GM12878 (cell line): ENCODE measurements around the gene SACM1L. TPM values are rescaled to one million over a fixed set of nuclear protein-coding genes. Genes with fewer than 3 reads are reported as not detected.
"Not testable (repeated sequence)": the region's sequence is repeated elsewhere in the genome, so short reads cannot be mapped to it uniquely, and the experiment has no call there.

Experiments
- ATAC-seq: fragments of 200-7000 bp; cut with Tn5 transposase; 3 replicates; pipeline ENCODE4 v1.9.1; 2020; ENCODE audit warnings: mild to moderate bottlenecking, moderate library complexity
- BruUV-seq: library from RNA; stranded (reverse); fragments of 400-500 nt; replicated peaks from 2 replicates; lab custom pipeline; 2021; lab: Mats Ljungman, UMichigan
- CTCF ChIA-PET: fragments of 300-600 bp; sonication (Branson Sonifier 250); formaldehyde crosslinking; extraction: SDS; loops from one replicate; lab custom pipeline; 2021; ENCODE audit warnings: inconsistent platforms; lab: Yijun Ruan, JAX
- POLR2A ChIA-PET: fragments of 350-600 bp; formaldehyde crosslinking; extraction: SDS; loops from one replicate; lab custom pipeline; 2021; ENCODE audit warnings: inconsistent platforms; lab: Charles Lee
- RAD21 ChIA-PET: fragments of 300-600 bp; sonication (Branson Sonifier 250); formaldehyde crosslinking; loops from one replicate; lab custom pipeline; 2023; ENCODE audit warnings: antibody characterized with exemption; ENCODE audit not compliant: unreplicated experiment; lab: Charles Lee
- SMC1A ChIA-PET: fragments of 300-600 bp; sonication (Branson Sonifier 250); formaldehyde crosslinking; loops from one replicate; lab custom pipeline; 2023; ENCODE audit not compliant: unreplicated experiment, uncharacterized antibody; lab: Charles Lee
- DNase-seq: peaks from one replicate; pipeline ENCODE4 v3.0.0-alpha.2; 2011; ENCODE audit warnings: low read depth, low spot score
- FAIRE-seq: peaks from 3 replicates; lab custom pipeline; 2011; peaks lifted over from hg19 to GRCh38; lab: Jason Lieb, UNC
- H2AFZ ChIP-seq: 2 replicates; pipeline ENCODE4 v1.6.0; 2011; ENCODE audit warnings: low read depth, low read length, control low read depth; ENCODE audit not compliant: control insufficient read depth
- H3K27ac ChIP-seq: 2 replicates; pipeline ENCODE4 v1.5.1; 2011; ENCODE audit warnings: control low read depth; ENCODE audit not compliant: control insufficient read depth, insufficient read depth
- H3K27me3 ChIP-seq, 2 experiments: replicated peaks in 1 of 2; 2 replicates each; pipeline versions ENCODE4 v1.6.0 to v1.6.1; 2011; ENCODE audit warnings: low read length in 1 of 2; ENCODE audit not compliant: control insufficient read depth in 2 of 2, insufficient read depth in 2 of 2
- H3K36me3 ChIP-seq, 2 experiments: 2 replicates each; pipeline ENCODE4 v1.5.1; 2011; ENCODE audit warnings: low read length in 1 of 2; ENCODE audit not compliant: control insufficient read depth in 2 of 2, insufficient read depth in 2 of 2
- H3K4me1 ChIP-seq: 2 replicates; pipeline ENCODE4 v1.6.1; 2011; ENCODE audit warnings: mild to moderate bottlenecking, low read length, moderate library complexity, mixed read lengths; ENCODE audit not compliant: control insufficient read depth, insufficient read depth
- H3K4me2 ChIP-seq: 2 replicates; pipeline ENCODE4 v1.6.0; 2011; ENCODE audit warnings: control low read depth; ENCODE audit not compliant: control insufficient read depth, insufficient read depth
- H3K4me3 ChIP-seq: fragments of 200-600 bp; sonication (generic); 2 replicates; pipeline ENCODE4 v1.5.1; 2016
- H3K79me2 ChIP-seq: 2 replicates; pipeline ENCODE4 v1.6.0; 2011; ENCODE audit warnings: low read length; ENCODE audit not compliant: control insufficient read depth, insufficient read depth
- H3K9ac ChIP-seq: 2 replicates; pipeline ENCODE4 v1.8.0; 2011; ENCODE audit warnings: low read length, control low read depth, mixed read lengths; ENCODE audit not compliant: control insufficient read depth, insufficient read depth
- H3K9me3 ChIP-seq: replicated peaks from 3 replicates; pipeline ENCODE4 v1.5.1; 2011; ENCODE audit warnings: mild to moderate bottlenecking, low read length; ENCODE audit not compliant: control insufficient read depth, insufficient read depth
- H4K20me1 ChIP-seq: 2 replicates; pipeline ENCODE4 v1.6.0; 2011; ENCODE audit not compliant: control insufficient read depth, insufficient read depth
- MYC ChIP-seq: IDR thresholded peaks from 2 replicates; pipeline ENCODE4 v1.6.1; 2011; ENCODE audit warnings: mild to moderate bottlenecking, low read length, moderate library complexity, inconsistent platforms; ENCODE audit not compliant: insufficient read depth, insufficient replicate concordance, insufficient read length, severe bottlenecking
- RAD51 ChIP-seq: fragments of 450-650 bp; IDR thresholded peaks from 2 replicates; pipeline ENCODE4 v1.6.1; 2016; ENCODE audit warnings: moderate library complexity, mild to moderate bottlenecking, inconsistent platforms
- RB1 ChIP-seq: fragments of 450-650 bp; formaldehyde crosslinking; IDR thresholded peaks from 2 replicates; pipeline ENCODE4 v1.6.1; 2017; ENCODE audit warnings: mild to moderate bottlenecking, borderline replicate concordance
- WGBS: methylation state at CpG from one replicate; pipeline ENCODE4 v1.1.6; 2016; ENCODE audit warnings: low lambda C conversion rate; ENCODE audit not compliant: insufficient replicate concordance, insufficient coverage; ENCODE audit errors: missing lambda C conversion rate; 5-methylcytosine and 5-hydroxymethylcytosine counted together
- in situ Hi-C: fragments of 300-500 bp; cut with MboI; formaldehyde crosslinking; loops from 9 replicates; pipeline ENCODE4 v1.14.3; 2018; ENCODE audit warnings: mixed read lengths
- intact Hi-C: fragments of 100-400 bp; cut with micrococcal nuclease; formaldehyde crosslinking; loops from one replicate; pipeline ENCODE4 v1.14.2; 2022; ENCODE audit not compliant: unreplicated experiment
- polyA plus RNA-seq, 11 experiments: library from polyadenylated mRNA; depleted of rRNA in 4 of 11; unstranded in 6 of 11; stranded (reverse) in 5 of 11; fragments of >200 nt; fragmentation: Nextera tagmentation in 4 of 11; fragmentation: Illumina TruSeq in 1 of 11; extraction: Ambion mirVana in 4 of 11; extraction: Trizol in 1 of 11; gene quantifications; 1 replicate in 1 of 11; 2 replicates in 10 of 11; pipeline versions ENCODE4 v1.2.1 to v1.2.3, GENCODE V29; 2011 to 2016; ENCODE audit warnings: inconsistent platforms in 2 of 11, missing spikeins in 2 of 11, low read depth in 1 of 11
- total RNA-seq, 4 experiments: library from RNA; depleted of rRNA in 3 of 4; stranded (reverse); fragments of >200 nt in 3 of 4; fragmentation: Illumina TruSeq in 1 of 4; extraction: Trizol in 1 of 4; gene quantifications; 2 replicates each; pipeline versions ENCODE4 v1.2.1 to v1.2.3, GENCODE V29; 2013 to 2021
- TF ChIP-seq, protein P1 (sequence below): IDR thresholded peaks from 2 replicates; pipeline ENCODE4 v1.6.1; 2012; ENCODE audit warnings: improper control_type of control experiment, low read depth, low read length; ENCODE audit not compliant: insufficient replicate concordance

Gene SACM1L
- total and polyA plus RNA-seq, 10 of the 15 experiments (the other 5 are each of a cell fraction or from before 2014, with no cell fraction given): 16.5 to 48.3 (median 28.9) TPM

DNA sequence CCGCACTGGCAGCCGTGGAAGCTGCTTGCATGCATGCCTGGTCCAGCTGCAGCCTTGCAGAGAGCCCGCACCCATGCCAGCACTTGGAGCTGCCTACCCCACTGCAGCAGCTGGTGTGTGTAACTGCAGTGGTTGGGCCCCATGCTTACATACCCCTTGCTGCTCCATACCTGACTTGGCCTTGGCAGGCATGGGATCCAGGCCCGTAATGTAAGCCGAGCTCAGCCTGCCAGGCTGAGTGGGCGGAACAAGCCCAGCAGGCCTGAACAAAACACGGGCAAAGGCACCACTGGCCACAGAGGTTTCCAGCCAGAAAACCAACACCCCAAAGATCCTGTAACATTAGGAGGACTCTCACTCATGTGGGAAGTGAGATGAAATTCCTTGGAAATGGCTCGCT lies 58.9 kb downstream of the SACM1L start:
- WGBS: 97% methylated on average over 8 of the region's 8 CpGs
- in situ Hi-C loops (no loop called here), intact Hi-C loops (no loop called here)
- no peak overlapping the region for H3K9ac ChIP-seq
- no peaks in the 10 kb centered on the region; the same call in 2 of the 3 replicates for H3K9me3 ChIP-seq
- H3K4me1 ChIP-seq: no peaks in the 10 kb centered on the region
- H3K36me3 ChIP-seq: peaks cover 8 to 14% of the 10 kb centered on the region in 2 experiments
- CTCF ChIA-PET: interaction anchor here (0.7 to 1.6 kb wide), 3 partner anchors 12 to 181 kb away, joined by 3 to 7 read pairs (median 4); no protein-coding TSS in a partner anchor
- no peak overlapping the region for H3K4me3 ChIP-seq
- H2AFZ ChIP-seq: no peak overlapping the region
- BruUV-seq: no TSS peak
- no peak for DNase-seq
- RAD21 ChIA-PET: interaction anchor here (1.1 kb wide), 1 partner anchor 328 kb away, joined by 3 read pairs; no protein-coding TSS in a partner anchor
- no peak for TF ChIP-seq RB1
- TF ChIP-seq RAD51: no peak
- TF ChIP-seq MYC: no peak
- TF ChIP-seq, protein P1, sequence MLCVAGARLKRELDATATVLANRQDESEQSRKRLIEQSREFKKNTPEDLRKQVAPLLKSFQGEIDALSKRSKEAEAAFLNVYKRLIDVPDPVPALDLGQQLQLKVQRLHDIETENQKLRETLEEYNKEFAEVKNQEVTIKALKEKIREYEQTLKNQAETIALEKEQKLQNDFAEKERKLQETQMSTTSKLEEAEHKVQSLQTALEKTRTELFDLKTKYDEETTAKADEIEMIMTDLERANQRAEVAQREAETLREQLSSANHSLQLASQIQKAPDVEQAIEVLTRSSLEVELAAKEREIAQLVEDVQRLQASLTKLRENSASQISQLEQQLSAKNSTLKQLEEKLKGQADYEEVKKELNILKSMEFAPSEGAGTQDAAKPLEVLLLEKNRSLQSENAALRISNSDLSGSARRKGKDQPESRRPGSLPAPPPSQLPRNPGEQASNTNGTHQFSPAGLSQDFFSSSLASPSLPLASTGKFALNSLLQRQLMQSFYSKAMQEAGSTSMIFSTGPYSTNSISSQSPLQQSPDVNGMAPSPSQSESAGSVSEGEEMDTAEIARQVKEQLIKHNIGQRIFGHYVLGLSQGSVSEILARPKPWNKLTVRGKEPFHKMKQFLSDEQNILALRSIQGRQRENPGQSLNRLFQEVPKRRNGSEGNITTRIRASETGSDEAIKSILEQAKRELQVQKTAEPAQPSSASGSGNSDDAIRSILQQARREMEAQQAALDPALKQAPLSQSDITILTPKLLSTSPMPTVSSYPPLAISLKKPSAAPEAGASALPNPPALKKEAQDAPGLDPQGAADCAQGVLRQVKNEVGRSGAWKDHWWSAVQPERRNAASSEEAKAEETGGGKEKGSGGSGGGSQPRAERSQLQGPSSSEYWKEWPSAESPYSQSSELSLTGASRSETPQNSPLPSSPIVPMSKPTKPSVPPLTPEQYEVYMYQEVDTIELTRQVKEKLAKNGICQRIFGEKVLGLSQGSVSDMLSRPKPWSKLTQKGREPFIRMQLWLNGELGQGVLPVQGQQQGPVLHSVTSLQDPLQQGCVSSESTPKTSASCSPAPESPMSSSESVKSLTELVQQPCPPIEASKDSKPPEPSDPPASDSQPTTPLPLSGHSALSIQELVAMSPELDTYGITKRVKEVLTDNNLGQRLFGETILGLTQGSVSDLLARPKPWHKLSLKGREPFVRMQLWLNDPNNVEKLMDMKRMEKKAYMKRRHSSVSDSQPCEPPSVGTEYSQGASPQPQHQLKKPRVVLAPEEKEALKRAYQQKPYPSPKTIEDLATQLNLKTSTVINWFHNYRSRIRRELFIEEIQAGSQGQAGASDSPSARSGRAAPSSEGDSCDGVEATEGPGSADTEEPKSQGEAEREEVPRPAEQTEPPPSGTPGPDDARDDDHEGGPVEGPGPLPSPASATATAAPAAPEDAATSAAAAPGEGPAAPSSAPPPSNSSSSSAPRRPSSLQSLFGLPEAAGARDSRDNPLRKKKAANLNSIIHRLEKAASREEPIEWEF: no peak
- no peaks in the 10 kb centered on the region for H4K20me1 ChIP-seq
- no peaks in the 10 kb centered on the region for H3K79me2 ChIP-seq
- no peak overlapping the region for H3K27ac ChIP-seq
- SMC1A ChIA-PET: interaction anchor here (1.2 kb wide), 1 partner anchor 331 kb away, joined by 3 read pairs; no protein-coding TSS in a partner anchor
- H3K27me3 ChIP-seq: no peaks in the 10 kb centered on the region
- no peak for FAIRE-seq
- POLR2A ChIA-PET: interaction anchor here (0.9 kb wide), 1 partner anchor 43 kb away, joined by 5 read pairs; no protein-coding TSS in a partner anchor
- ATAC-seq: no peak
- no peak overlapping the region for H3K4me2 ChIP-seq

DNA sequence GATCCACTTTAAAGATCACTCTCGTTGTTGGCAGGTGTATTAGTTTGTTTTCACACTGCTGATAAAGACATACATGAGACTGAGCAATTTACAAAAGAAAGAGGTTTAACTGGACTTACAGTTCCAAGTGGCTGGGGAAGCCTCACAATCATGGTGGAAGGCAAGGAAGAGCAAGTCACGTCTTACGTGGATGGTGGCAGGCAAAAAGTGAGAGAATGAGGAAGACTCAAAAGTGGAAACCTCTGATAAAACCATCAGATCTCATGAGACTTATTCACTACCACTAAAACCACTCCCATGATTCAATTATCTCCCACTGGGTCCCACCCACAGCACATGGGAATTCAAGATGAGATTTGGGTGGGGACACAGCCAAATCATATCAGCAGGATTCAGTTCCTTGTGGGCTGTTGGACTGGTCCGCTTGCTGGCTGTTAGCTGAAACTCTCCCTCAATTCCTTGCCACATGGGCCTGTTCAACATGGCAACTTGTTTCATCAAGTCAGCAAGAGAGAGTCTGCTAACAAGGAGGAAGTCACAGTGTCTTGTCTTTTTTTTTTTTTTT lies 59.9 kb downstream of the SACM1L start:
- H3K36me3 ChIP-seq, H3K4me2 ChIP-seq, FAIRE-seq, DNase-seq, intact Hi-C loops, ATAC-seq, H3K27ac ChIP-seq, H2AFZ ChIP-seq, H3K79me2 ChIP-seq, POLR2A ChIA-PET, H3K27me3 ChIP-seq, H3K4me1 ChIP-seq, H3K4me3 ChIP-seq, H4K20me1 ChIP-seq, BruUV-seq, H3K9ac ChIP-seq, RAD21 ChIA-PET, in situ Hi-C loops, H3K9me3 ChIP-seq: not testable (repeated sequence)
- ChIA-PET CTCF (interaction anchor here (1.1 to 2.8 kb wide), 3 partner anchors 11 to 180 kb away, joined by 3 to 17 read pairs (median 7); no protein-coding TSS in a partner anchor), SMC1A (interaction anchor here (0.9 to 1.3 kb wide), 4 partner anchors 26 to 330 kb away, joined by 3 to 4 read pairs (median 3); no protein-coding TSS in a partner anchor)
- WGBS: 83% methylated on average over 4 of the region's 4 CpGs
